Osteoblast (primary cell): ENCODE results near the gene PABPN1. TPM values are rescaled to one million over a fixed set of nuclear protein-coding genes. Genes with fewer than 3 reads are reported as not detected.

ENCODE experiments used
- DNase-seq: peaks from one replicate; pipeline ENCODE4 v3.0.0; 2011; ENCODE audit warnings: low spot score, mixed read lengths; ENCODE audit not compliant: insufficient read length; ENCODE audit errors: missing footprints
- H2AFZ ChIP-seq: 2 replicates; pipeline ENCODE4 v1.6.0; 2011; ENCODE audit warnings: mild to moderate bottlenecking, low read length
- H3K27ac ChIP-seq: 2 replicates; pipeline ENCODE4 v1.5.1; 2011; ENCODE audit warnings: mild to moderate bottlenecking, low read depth, low read length, moderate library complexity
- H3K27me3 ChIP-seq: 2 replicates; pipeline ENCODE4 v1.6.0; 2012; ENCODE audit warnings: mild to moderate bottlenecking, control low read depth, inconsistent platforms, low read length, moderate library complexity; ENCODE audit not compliant: insufficient read depth
- H3K36me3 ChIP-seq: 2 replicates; pipeline ENCODE4 v1.5.1; 2011; ENCODE audit warnings: mild to moderate bottlenecking, low read length, control low read depth, moderate library complexity; ENCODE audit not compliant: insufficient read depth
- H3K4me1 ChIP-seq: 2 replicates; pipeline ENCODE4 v1.5.1; 2011; ENCODE audit warnings: mild to moderate bottlenecking, low read length, control low read depth, moderate library complexity; ENCODE audit not compliant: insufficient read depth
- H3K4me2 ChIP-seq: 2 replicates; pipeline ENCODE4 v1.6.0; 2011; ENCODE audit warnings: mild to moderate bottlenecking, low read length; ENCODE audit not compliant: insufficient read depth
- H3K4me3 ChIP-seq: fragments of 200-600 bp; sonication (generic); 3 replicates; pipeline ENCODE4 v1.5.1; 2012; ENCODE audit warnings: mild to moderate bottlenecking, low read length, inconsistent platforms; ENCODE audit not compliant: insufficient read depth
- H3K79me2 ChIP-seq: 2 replicates; pipeline ENCODE4 v1.6.0; 2012; ENCODE audit warnings: mild to moderate bottlenecking, low read length, control low read depth, inconsistent platforms; ENCODE audit not compliant: insufficient read depth
- H3K9me3 ChIP-seq: 2 replicates; pipeline ENCODE4 v1.5.1; 2011; ENCODE audit warnings: low read depth, low read length, control low read depth
- H4K20me1 ChIP-seq: 2 replicates; pipeline ENCODE4 v1.6.0; 2012; ENCODE audit warnings: mild to moderate bottlenecking, low read length, control low read depth; ENCODE audit not compliant: insufficient read depth
- total RNA-seq: library from RNA; depleted of rRNA; stranded (reverse); fragments of >200 nt; gene quantifications from 2 replicates; pipeline ENCODE4 v1.2.3, GENCODE V29; 2012
- TF ChIP-seq, protein P1 (sequence below): IDR thresholded peaks from 2 replicates; pipeline ENCODE4 v1.5.1; 2011; ENCODE audit warnings: mild to moderate bottlenecking, low read depth, low read length, moderate library complexity; ENCODE audit errors: extremely low read depth

PABPN1 gene
- total RNA-seq, 1 donor = 42.3 TPM

DNA sequence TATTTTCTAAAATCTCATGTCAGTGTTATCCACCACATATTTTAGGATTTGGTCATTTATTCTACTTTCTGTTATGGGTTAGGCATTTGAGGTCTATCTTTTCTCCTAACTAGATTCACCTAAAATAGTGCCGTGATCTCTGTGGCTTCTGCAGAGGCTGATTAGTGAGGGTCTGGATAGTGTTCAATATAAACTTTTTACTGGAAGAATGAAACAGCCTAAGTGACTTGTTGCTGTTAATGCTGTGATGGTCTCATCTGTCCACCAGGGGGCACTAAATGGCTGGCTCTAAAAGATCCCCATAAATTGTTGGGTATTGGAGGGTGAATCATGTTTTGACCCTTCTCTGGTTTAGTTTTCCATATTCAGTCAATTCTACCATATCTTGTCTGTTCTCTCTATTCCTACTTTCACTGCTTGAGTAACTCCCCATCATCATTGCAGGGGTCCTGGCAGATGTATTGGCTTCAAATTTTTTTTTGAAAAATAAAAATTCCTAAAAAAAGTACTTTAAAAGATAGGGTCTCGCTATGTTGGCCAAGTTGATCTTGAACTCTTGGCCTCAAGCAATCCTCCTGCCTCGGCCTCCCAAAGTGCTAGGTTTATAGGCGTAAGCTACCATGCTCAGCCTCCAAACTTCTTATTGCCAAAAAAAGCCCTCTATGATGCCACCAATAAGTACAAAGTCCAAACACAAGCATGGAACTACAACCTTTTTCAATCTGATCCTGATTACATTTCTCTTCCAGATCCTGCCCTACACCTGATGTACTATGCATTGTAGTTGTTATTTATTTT is 6.9 kb downstream of the PABPN1 start:
- H3K27me3 ChIP-seq = no peaks in the 10 kb centered on the region
- H2AFZ ChIP-seq = no peak overlapping the region
- no peaks in the 10 kb centered on the region for H3K9me3 ChIP-seq
- TF ChIP-seq, protein P1, sequence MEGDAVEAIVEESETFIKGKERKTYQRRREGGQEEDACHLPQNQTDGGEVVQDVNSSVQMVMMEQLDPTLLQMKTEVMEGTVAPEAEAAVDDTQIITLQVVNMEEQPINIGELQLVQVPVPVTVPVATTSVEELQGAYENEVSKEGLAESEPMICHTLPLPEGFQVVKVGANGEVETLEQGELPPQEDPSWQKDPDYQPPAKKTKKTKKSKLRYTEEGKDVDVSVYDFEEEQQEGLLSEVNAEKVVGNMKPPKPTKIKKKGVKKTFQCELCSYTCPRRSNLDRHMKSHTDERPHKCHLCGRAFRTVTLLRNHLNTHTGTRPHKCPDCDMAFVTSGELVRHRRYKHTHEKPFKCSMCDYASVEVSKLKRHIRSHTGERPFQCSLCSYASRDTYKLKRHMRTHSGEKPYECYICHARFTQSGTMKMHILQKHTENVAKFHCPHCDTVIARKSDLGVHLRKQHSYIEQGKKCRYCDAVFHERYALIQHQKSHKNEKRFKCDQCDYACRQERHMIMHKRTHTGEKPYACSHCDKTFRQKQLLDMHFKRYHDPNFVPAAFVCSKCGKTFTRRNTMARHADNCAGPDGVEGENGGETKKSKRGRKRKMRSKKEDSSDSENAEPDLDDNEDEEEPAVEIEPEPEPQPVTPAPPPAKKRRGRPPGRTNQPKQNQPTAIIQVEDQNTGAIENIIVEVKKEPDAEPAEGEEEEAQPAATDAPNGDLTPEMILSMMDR = peak; percentile 90
- peaks cover 10% of the 10 kb centered on the region for H4K20me1 ChIP-seq
- H3K4me2 ChIP-seq = no peak overlapping the region
- H3K36me3 ChIP-seq = peaks cover 20% of the 10 kb centered on the region
- H3K27ac ChIP-seq = no peak overlapping the region
- DNase-seq = peak; percentile 95
- H3K79me2 ChIP-seq = peaks cover 13% of the 10 kb centered on the region
- H3K4me1 ChIP-seq = no peaks in the 10 kb centered on the region
- no peak overlapping the region for H3K4me3 ChIP-seq

DNA sequence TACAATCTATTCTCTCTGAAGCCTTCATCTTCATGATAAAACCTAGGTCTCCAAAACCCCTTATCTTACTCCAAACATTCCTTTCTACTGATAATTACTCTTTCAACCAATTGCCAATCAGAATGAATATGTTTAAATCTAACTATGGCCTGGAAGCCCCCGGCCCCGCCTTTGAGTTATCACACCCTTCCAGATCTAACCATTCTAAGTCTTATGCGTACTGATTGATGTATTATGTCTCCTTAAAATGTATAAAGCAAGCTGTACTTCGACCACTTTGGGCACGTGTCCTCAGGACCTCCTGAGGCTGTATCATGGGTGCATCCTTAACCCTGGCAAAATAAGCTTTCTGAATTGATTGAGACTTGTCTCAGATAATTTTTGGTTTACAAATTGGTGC is 14.4 kb downstream of the PABPN1 start:
- Histone ChIP-seq H3K9me3 (no peaks in the 10 kb centered on the region), H3K27ac (no peak overlapping the region), H3K27me3 (no peaks in the 10 kb centered on the region), H2AFZ (no peak overlapping the region), H3K4me3 (no peak overlapping the region), H3K79me2 (no peaks in the 10 kb centered on the region), H4K20me1 (no peaks in the 10 kb centered on the region), H3K4me1 (no peaks in the 10 kb centered on the region), H3K36me3 (no peaks in the 10 kb centered on the region), H3K4me2 (no peak overlapping the region)
- DNase-seq = no peak
- TF ChIP-seq, protein P1 = no peak

DNA sequence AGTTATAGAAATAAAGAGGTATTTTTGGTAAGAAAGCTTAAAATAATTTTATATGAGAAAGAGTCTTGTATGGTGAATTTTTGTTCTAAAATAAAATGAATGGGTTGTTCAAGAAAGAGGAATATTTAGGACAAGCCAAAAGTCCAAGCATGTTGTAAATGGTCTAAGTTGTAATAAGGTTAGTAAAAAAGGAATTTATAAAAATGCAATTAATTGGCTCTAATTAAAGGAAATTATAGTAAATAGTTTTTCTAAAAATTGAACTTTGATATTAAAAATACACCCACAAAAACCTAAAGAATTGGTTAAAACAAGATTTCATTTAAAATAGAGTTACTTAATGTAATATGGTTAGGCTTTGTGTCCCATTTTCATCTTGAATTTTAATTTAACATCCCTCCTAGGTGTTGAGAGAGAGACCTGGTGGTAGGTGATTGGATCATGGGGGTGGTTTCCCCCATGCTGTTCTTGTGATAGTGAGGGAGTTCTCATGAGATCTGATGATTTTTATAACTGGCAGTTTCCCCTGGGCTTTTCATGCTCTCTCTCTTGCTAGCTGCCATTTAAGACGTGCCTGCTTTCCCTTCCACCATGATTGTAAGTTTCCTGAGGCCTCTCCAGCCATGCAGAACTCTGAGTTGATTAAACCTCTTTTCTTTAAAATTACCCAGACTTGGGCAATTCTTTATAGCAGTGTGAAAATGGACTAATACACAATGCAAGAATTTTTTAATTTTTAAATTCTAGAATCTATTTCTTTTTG is 18.4 kb downstream of the PABPN1 start:
- no peak overlapping the region for H3K4me3 ChIP-seq
- DNase-seq = no peak
- TF ChIP-seq, protein P1 = no peak
- H3K27ac ChIP-seq = no peak overlapping the region
- H3K79me2 ChIP-seq = no peaks in the 10 kb centered on the region
- no peaks in the 10 kb centered on the region for H3K9me3 ChIP-seq
- H3K36me3 ChIP-seq = no peaks in the 10 kb centered on the region
- no peak overlapping the region for H3K4me2 ChIP-seq
- no peaks in the 10 kb centered on the region for H3K27me3 ChIP-seq
- no peaks in the 10 kb centered on the region for H3K4me1 ChIP-seq
- no peak overlapping the region for H2AFZ ChIP-seq
- H4K20me1 ChIP-seq = no peaks in the 10 kb centered on the region

DNA sequence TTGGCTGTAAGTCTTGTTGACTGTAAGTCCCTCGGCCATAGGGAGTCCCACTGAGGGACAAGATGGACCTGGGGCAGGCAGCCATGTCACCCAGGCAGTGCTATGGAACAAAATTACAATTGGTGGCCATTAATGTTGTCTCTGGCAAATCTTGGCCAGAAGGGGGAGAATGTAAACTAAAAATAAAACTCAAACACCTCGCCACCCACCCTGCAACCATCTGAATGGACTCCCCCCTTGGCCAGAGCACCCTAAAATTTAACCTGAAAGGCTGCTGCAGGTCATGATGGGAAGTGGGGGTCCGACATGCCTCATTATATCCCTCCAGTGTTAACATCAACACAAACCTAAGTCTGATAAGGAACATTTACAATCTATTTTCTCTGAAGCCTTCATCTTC is 23.2 kb downstream of the PABPN1 start:
- no peaks in the 10 kb centered on the region for H3K36me3 ChIP-seq
- no peak overlapping the region for H3K4me3 ChIP-seq
- no peak overlapping the region for H3K27ac ChIP-seq
- TF ChIP-seq, protein P1 = peak; percentile 12
- H4K20me1 ChIP-seq = no peaks in the 10 kb centered on the region
- DNase-seq = peak; percentile 29
- H3K4me2 ChIP-seq = no peak overlapping the region
- no peaks in the 10 kb centered on the region for H3K79me2 ChIP-seq
- no peaks in the 10 kb centered on the region for H3K9me3 ChIP-seq
- no peak overlapping the region for H2AFZ ChIP-seq
- no peaks in the 10 kb centered on the region for H3K27me3 ChIP-seq
- H3K4me1 ChIP-seq = no peaks in the 10 kb centered on the region
